HepG2 (cell line): ENCODE results near the gene CERS1. TPM values are rescaled to one million over a fixed set of nuclear protein-coding genes. Genes with fewer than 3 reads are reported as not detected.

Experiments used
- ARID2 ChIP-seq: sonication (generic); formaldehyde crosslinking; IDR thresholded peaks from 2 replicates; pipeline ENCODE4 v1.8.1; 2022; ENCODE audit warnings: mild to moderate bottlenecking, missing genetic modification reagents, borderline replicate concordance
- CC2D1A ChIP-seq: sonication (generic); formaldehyde crosslinking; IDR thresholded peaks from 2 replicates; pipeline ENCODE4 v1.8.1; 2023; ENCODE audit warnings: mild to moderate bottlenecking, missing genetic modification reagents
- CHCHD3 ChIP-seq: sonication (generic); formaldehyde crosslinking; IDR thresholded peaks from 2 replicates; pipeline ENCODE4 v1.8.0; 2022; ENCODE audit warnings: mild to moderate bottlenecking, missing genetic modification reagents, moderate library complexity
- HNF4G ChIP-seq, 2 experiments: sonication (generic) in 1 of 2; formaldehyde crosslinking in 1 of 2; IDR thresholded peaks; 2 replicates each; pipeline versions ENCODE4 v1.4.0 to v1.6.1; 2011 to 2020; ENCODE audit warnings: borderline replicate concordance in 2 of 2, low read depth in 2 of 2, mild to moderate bottlenecking in 2 of 2, low read length in 1 of 2, missing genetic modification reagents in 1 of 2, moderate library complexity in 1 of 2
- HOXA3 ChIP-seq: sonication (generic); formaldehyde crosslinking; IDR thresholded peaks from 2 replicates; pipeline ENCODE4 v1.5.0; 2020; ENCODE audit warnings: missing genetic modification reagents
- NFYB ChIP-seq: sonication (generic); formaldehyde crosslinking; IDR thresholded peaks from 2 replicates; pipeline ENCODE4 v1.4.0; 2020; ENCODE audit warnings: missing genetic modification reagents
- RAD21 ChIP-seq: fragments of 450-650 bp; formaldehyde crosslinking; IDR thresholded peaks from 2 replicates; pipeline ENCODE4 v1.5.0; 2020; ENCODE audit warnings: mild to moderate bottlenecking
- ZNF329 ChIP-seq: sonication (generic); formaldehyde crosslinking; IDR thresholded peaks from 2 replicates; pipeline ENCODE4 v1.9.0; 2021; ENCODE audit warnings: low read depth, mild to moderate bottlenecking, missing genetic modification reagents
- polyA plus RNA-seq, 8 experiments: library from polyadenylated mRNA; depleted of rRNA in 3 of 8; stranded (reverse) in 7 of 8; unstranded in 1 of 8; fragments of >200 nt; fragmentation: Illumina TruSeq in 4 of 8; extraction: Trizol in 4 of 8; gene quantifications; 2 replicates each; pipeline versions ENCODE4 v1.2.1 to v1.2.3, GENCODE V29; 2011 to 2016; ENCODE audit warnings: low read depth in 4 of 8, missing spikeins in 1 of 8, mixed read lengths in 1 of 8; ENCODE audit not compliant: insufficient read depth in 1 of 8
- total RNA-seq, 5 experiments: library from RNA; depleted of rRNA; stranded (reverse); fragments of >200 nt; fragmentation: Illumina TruSeq; extraction: Trizol; gene quantifications; 2 replicates each; pipeline ENCODE4 v1.2.3, GENCODE V29; 2016; ENCODE audit warnings: low read depth in 1 of 5
- TF ChIP-seq, protein P1 (sequence below): sonication (generic); formaldehyde crosslinking; IDR thresholded peaks from 2 replicates; pipeline ENCODE4 v1.5.0; 2020; ENCODE audit warnings: missing genetic modification reagents
- TF ChIP-seq, protein P2 (sequence below): sonication (generic); formaldehyde crosslinking; IDR thresholded peaks from 2 replicates; pipeline ENCODE4 v1.4.0; 2020; ENCODE audit warnings: missing genetic modification reagents, borderline replicate concordance
- TF ChIP-seq, protein P3 (sequence below): sonication (generic); formaldehyde crosslinking; IDR thresholded peaks from 2 replicates; pipeline ENCODE4 v1.5.0; 2020; ENCODE audit warnings: missing genetic modification reagents
- TF ChIP-seq, protein P4 (sequence below): sonication (generic); formaldehyde crosslinking; IDR thresholded peaks from 2 replicates; pipeline ENCODE4 v1.9.0; 2021; ENCODE audit warnings: missing genetic modification reagents, borderline replicate concordance
- TF ChIP-seq, protein P5 (sequence below): sonication (generic); formaldehyde crosslinking; conservative IDR thresholded peaks from 2 replicates; pipeline ENCODE4 v1.4.0; 2020; ENCODE audit warnings: mild to moderate bottlenecking, missing genetic modification reagents, moderate library complexity

Gene CERS1
- total and polyA plus RNA-seq, 2 of the 13 experiments (the other 11 are each of a cell fraction or from before 2014, with no cell fraction given): 4.6 to 9.8 TPM

DNA sequence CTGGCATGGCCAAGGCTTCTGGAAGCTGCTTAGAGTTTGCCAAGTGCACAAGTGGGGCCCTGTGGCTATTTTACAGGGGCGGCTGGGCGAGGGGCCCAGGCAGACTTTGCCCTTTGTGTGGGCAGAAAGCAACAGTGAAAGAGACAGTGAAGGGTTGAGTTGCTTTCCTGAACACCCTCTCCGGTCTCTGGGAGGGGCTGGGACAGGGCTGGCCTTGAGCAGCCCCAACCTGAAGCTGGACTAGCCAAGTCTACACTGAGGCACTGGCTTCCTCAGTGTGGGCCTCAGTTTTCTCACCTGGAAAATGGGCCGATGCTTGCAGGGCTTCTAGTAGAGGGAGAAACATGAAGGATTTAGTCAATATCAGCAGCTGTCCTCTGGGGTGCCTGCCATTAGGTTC, 47.5 kb upstream of the CERS1 start (continued):
- TF ChIP-seq, protein P1, sequence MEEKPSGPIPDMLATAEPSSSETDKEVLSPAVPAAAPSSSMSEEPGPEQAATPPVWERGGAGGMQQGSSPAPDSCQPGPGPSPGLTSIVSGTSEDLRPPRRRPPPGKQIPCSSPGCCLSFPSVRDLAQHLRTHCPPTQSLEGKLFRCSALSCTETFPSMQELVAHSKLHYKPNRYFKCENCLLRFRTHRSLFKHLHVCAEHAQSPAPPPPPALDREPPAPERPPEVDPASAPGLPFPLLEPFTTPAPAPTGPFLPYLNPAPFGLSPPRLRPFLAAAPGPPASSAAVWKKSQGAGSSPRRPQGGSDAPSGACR (CRISPR knock-in tag): no peak
- TF ChIP-seq CC2D1A (CRISPR knock-in tag) (no peak), HOXA3 (CRISPR knock-in tag) (peak; percentile 34; the same call in 1 of the 2 replicates), RAD21 (CRISPR knock-in tag) (no peak), ZNF329 (CRISPR knock-in tag) (peak; percentile 100), HNF4G (IDR thresholded peaks at IDR 0.05; ENCODE audit: borderline replicate concordance, low read depth, low read length) (peak; percentile 71), HNF4G (CRISPR knock-in tag; IDR thresholded peaks at IDR 0.05; ENCODE audit: borderline replicate concordance, low read depth) (peak; percentile 52; the same call in 1 of the 2 replicates), ARID2 (CRISPR knock-in tag) (no peak), CHCHD3 (CRISPR knock-in tag) (no peak), NFYB (no peak)
- TF ChIP-seq, protein P2, sequence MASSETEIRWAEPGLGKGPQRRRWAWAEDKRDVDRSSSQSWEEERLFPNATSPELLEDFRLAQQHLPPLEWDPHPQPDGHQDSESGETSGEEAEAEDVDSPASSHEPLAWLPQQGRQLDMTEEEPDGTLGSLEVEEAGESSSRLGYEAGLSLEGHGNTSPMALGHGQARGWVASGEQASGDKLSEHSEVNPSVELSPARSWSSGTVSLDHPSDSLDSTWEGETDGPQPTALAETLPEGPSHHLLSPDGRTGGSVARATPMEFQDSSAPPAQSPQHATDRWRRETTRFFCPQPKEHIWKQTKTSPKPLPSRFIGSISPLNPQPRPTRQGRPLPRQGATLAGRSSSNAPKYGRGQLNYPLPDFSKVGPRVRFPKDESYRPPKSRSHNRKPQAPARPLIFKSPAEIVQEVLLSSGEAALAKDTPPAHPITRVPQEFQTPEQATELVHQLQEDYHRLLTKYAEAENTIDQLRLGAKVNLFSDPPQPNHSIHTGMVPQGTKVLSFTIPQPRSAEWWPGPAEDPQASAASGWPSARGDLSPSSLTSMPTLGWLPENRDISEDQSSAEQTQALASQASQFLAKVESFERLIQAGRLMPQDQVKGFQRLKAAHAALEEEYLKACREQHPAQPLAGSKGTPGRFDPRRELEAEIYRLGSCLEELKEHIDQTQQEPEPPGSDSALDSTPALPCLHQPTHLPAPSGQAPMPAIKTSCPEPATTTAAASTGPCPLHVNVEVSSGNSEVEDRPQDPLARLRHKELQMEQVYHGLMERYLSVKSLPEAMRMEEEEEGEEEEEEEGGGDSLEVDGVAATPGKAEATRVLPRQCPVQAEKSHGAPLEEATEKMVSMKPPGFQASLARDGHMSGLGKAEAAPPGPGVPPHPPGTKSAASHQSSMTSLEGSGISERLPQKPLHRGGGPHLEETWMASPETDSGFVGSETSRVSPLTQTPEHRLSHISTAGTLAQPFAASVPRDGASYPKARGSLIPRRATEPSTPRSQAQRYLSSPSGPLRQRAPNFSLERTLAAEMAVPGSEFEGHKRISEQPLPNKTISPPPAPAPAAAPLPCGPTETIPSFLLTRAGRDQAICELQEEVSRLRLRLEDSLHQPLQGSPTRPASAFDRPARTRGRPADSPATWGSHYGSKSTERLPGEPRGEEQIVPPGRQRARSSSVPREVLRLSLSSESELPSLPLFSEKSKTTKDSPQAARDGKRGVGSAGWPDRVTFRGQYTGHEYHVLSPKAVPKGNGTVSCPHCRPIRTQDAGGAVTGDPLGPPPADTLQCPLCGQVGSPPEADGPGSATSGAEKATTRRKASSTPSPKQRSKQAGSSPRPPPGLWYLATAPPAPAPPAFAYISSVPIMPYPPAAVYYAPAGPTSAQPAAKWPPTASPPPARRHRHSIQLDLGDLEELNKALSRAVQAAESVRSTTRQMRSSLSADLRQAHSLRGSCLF (CRISPR knock-in tag): no peak
- TF ChIP-seq, protein P3, sequence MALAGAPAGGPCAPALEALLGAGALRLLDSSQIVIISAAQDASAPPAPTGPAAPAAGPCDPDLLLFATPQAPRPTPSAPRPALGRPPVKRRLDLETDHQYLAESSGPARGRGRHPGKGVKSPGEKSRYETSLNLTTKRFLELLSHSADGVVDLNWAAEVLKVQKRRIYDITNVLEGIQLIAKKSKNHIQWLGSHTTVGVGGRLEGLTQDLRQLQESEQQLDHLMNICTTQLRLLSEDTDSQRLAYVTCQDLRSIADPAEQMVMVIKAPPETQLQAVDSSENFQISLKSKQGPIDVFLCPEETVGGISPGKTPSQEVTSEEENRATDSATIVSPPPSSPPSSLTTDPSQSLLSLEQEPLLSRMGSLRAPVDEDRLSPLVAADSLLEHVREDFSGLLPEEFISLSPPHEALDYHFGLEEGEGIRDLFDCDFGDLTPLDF: no peak
- TF ChIP-seq, protein P4, sequence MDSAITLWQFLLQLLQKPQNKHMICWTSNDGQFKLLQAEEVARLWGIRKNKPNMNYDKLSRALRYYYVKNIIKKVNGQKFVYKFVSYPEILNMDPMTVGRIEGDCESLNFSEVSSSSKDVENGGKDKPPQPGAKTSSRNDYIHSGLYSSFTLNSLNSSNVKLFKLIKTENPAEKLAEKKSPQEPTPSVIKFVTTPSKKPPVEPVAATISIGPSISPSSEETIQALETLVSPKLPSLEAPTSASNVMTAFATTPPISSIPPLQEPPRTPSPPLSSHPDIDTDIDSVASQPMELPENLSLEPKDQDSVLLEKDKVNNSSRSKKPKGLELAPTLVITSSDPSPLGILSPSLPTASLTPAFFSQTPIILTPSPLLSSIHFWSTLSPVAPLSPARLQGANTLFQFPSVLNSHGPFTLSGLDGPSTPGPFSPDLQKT: no peak
- TF ChIP-seq, protein P5, sequence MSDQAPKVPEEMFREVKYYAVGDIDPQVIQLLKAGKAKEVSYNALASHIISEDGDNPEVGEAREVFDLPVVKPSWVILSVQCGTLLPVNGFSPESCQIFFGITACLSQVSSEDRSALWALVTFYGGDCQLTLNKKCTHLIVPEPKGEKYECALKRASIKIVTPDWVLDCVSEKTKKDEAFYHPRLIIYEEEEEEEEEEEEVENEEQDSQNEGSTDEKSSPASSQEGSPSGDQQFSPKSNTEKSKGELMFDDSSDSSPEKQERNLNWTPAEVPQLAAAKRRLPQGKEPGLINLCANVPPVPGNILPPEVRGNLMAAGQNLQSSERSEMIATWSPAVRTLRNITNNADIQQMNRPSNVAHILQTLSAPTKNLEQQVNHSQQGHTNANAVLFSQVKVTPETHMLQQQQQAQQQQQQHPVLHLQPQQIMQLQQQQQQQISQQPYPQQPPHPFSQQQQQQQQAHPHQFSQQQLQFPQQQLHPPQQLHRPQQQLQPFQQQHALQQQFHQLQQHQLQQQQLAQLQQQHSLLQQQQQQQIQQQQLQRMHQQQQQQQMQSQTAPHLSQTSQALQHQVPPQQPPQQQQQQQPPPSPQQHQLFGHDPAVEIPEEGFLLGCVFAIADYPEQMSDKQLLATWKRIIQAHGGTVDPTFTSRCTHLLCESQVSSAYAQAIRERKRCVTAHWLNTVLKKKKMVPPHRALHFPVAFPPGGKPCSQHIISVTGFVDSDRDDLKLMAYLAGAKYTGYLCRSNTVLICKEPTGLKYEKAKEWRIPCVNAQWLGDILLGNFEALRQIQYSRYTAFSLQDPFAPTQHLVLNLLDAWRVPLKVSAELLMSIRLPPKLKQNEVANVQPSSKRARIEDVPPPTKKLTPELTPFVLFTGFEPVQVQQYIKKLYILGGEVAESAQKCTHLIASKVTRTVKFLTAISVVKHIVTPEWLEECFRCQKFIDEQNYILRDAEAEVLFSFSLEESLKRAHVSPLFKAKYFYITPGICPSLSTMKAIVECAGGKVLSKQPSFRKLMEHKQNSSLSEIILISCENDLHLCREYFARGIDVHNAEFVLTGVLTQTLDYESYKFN (CRISPR knock-in tag): peak; percentile 89
